H1 (cell line): Measurements from ENCODE around the gene PHRF1. TPM values are rescaled to one million over a fixed set of nuclear protein-coding genes. Genes with fewer than 3 reads are reported as not detected.

Source experiments
- CTCF ChIA-PET: fragments of 300-600 bp; sonication (Branson Sonifier 250); formaldehyde crosslinking; loops from one replicate; lab custom pipeline; 2021; ENCODE audit not compliant: partially characterized antibody; lab: Charles Lee
- POLR2A ChIA-PET: fragments of 300-600 bp; sonication (Branson Sonifier 250); formaldehyde crosslinking; loops from one replicate; lab custom pipeline; 2021; ENCODE audit warnings: inconsistent platforms; ENCODE audit not compliant: partially characterized antibody; lab: Charles Lee
- DNase-seq, 2 experiments: peaks; one replicate each; pipeline versions ENCODE4 v3.0.0 to v3.0.0-alpha.2; 2010 to 2022; ENCODE audit warnings: low spot score in 2 of 2, low read depth in 1 of 2, mixed read lengths in 1 of 2
- FAIRE-seq: peaks from 2 replicates; lab custom pipeline; 2011; peaks lifted over from hg19 to GRCh38; lab: Jason Lieb, UNC
- H2AFZ ChIP-seq: 2 replicates; pipeline ENCODE4 v1.8.1; 2012; ENCODE audit warnings: low read length, inconsistent platforms
- H2AK5ac ChIP-seq: 2 replicates; pipeline ENCODE4 v1.6.1; 2013; ENCODE audit warnings: low read depth, low read length
- H2BK120ac ChIP-seq: replicated peaks from 2 replicates; pipeline ENCODE3; 2013; ENCODE audit warnings: low read depth, low read length, inconsistent platforms
- H2BK12ac ChIP-seq: 2 replicates; pipeline ENCODE4 v1.6.1; 2013; ENCODE audit warnings: low read depth, low read length
- H2BK15ac ChIP-seq: 2 replicates; pipeline ENCODE4 v1.6.1; 2013; ENCODE audit warnings: low read length
- H2BK20ac ChIP-seq: 2 replicates; pipeline ENCODE4 v1.6.1; 2013; ENCODE audit warnings: low read length
- H2BK5ac ChIP-seq: 2 replicates; pipeline ENCODE4 v1.6.1; 2013; ENCODE audit warnings: low read depth, low read length
- H3K14ac ChIP-seq: 2 replicates; pipeline ENCODE4 v1.6.1; 2013; ENCODE audit warnings: inconsistent platforms; ENCODE audit not compliant: insufficient read length
- H3K18ac ChIP-seq: 2 replicates; pipeline ENCODE4 v1.6.1; 2013; ENCODE audit warnings: low read length; ENCODE audit errors: extremely low read depth
- H3K23ac ChIP-seq: 2 replicates; pipeline ENCODE4 v1.6.1; 2013; ENCODE audit warnings: inconsistent platforms; ENCODE audit not compliant: insufficient read length
- H3K23me2 ChIP-seq: 2 replicates; pipeline ENCODE4 v1.6.1; 2013; ENCODE audit warnings: low read depth, low read length
- H3K27ac ChIP-seq: 2 replicates; pipeline ENCODE4 v1.6.1; 2011; ENCODE audit warnings: low read depth, low read length, inconsistent platforms
- H3K27me3 ChIP-seq, 4 experiments: replicated peaks in 1 of 4; 1 replicate in 1 of 4; 2 replicates in 3 of 4; pipeline versions ENCODE4 v1.6.1 to v1.8.1; 2011 to 2013; ENCODE audit warnings: low read length in 3 of 4, mild to moderate bottlenecking in 3 of 4, inconsistent platforms in 2 of 4, mixed read lengths in 2 of 4, moderate library complexity in 1 of 4; ENCODE audit not compliant: control insufficient read depth in 3 of 4, insufficient read depth in 3 of 4; ENCODE audit errors: extremely low read depth in 1 of 4
- H3K36me3 ChIP-seq, 4 experiments: 2 replicates each; pipeline versions ENCODE4 v1.6.1 to v1.8.1; 2011 to 2013; ENCODE audit warnings: mild to moderate bottlenecking in 4 of 4, low read length in 3 of 4, moderate library complexity in 2 of 4, control low read depth in 1 of 4, inconsistent platforms in 1 of 4; ENCODE audit not compliant: insufficient read depth in 4 of 4, control insufficient read depth in 2 of 4
- H3K4ac ChIP-seq: replicated peaks from 2 replicates; pipeline ENCODE3; 2013; ENCODE audit warnings: low read length, low read depth, mixed read lengths, inconsistent platforms; ENCODE audit not compliant: insufficient read length
- H3K4me1 ChIP-seq, 4 experiments: replicated peaks in 1 of 4; 1 replicate in 1 of 4; 2 replicates in 3 of 4; pipeline versions ENCODE4 v1.6.1 to v1.8.1; 2011 to 2013; ENCODE audit warnings: low read length in 3 of 4, inconsistent platforms in 2 of 4, mixed read lengths in 1 of 4; ENCODE audit not compliant: insufficient read depth in 4 of 4, control insufficient read depth in 3 of 4
- H3K4me2 ChIP-seq, 2 experiments: 2 replicates each; pipeline versions ENCODE4 v1.6.1 to v1.8.1; 2011 to 2013; ENCODE audit warnings: low read depth in 2 of 2, low read length in 2 of 2, control low read depth in 1 of 2, inconsistent platforms in 1 of 2, mild to moderate bottlenecking in 1 of 2; ENCODE audit not compliant: insufficient read depth in 1 of 2
- H3K4me3 ChIP-seq, 4 experiments: fragments of 200-600, 300-600 bp in 1 of 4; sonication (generic), shearing (Covaris generic), sonication (Bioruptor Twin) in 1 of 4; 2 replicates each; pipeline versions ENCODE4 v1.5.1 to v1.8.1; 2011 to 2016; ENCODE audit warnings: low read length in 4 of 4, low read depth in 3 of 4, control low read depth in 2 of 4, inconsistent platforms in 2 of 4, mild to moderate bottlenecking in 2 of 4, mixed read lengths in 1 of 4, moderate library complexity in 1 of 4; ENCODE audit not compliant: insufficient read depth in 2 of 4; ENCODE audit errors: extremely low read depth in 1 of 4
- H3K56ac ChIP-seq: replicated peaks from 2 replicates; pipeline ENCODE3; 2013; ENCODE audit warnings: low read depth, mild to moderate bottlenecking, mixed read lengths, low read length, inconsistent platforms; ENCODE audit not compliant: insufficient read length
- H3K79me1 ChIP-seq: 2 replicates; pipeline ENCODE4 v1.6.1; 2013; ENCODE audit warnings: low read depth, low read length, control low read depth
- H3K79me2 ChIP-seq, 2 experiments: 2 replicates each; pipeline versions ENCODE4 v1.6.1 to v1.8.1; 2012 to 2013; ENCODE audit warnings: low read length in 2 of 2, mild to moderate bottlenecking in 2 of 2, inconsistent platforms in 1 of 2; ENCODE audit not compliant: insufficient read depth in 2 of 2, control insufficient read depth in 1 of 2
- H3K9ac ChIP-seq, 4 experiments: replicated peaks in 1 of 4; 1 replicate in 1 of 4; 2 replicates in 3 of 4; pipeline versions ENCODE4 v1.6.1 to v1.8.1; 2011 to 2013; ENCODE audit warnings: low read depth in 3 of 4, low read length in 3 of 4, control low read depth in 2 of 4, mild to moderate bottlenecking in 2 of 4, moderate library complexity in 2 of 4, inconsistent platforms in 1 of 4; ENCODE audit errors: extremely low read depth in 1 of 4
- H3K9me3 ChIP-seq, 2 experiments: 2 replicates each; pipeline versions ENCODE4 v1.6.1 to v1.8.1; 2012 to 2013; ENCODE audit warnings: mild to moderate bottlenecking in 2 of 2, moderate library complexity in 2 of 2, control low read depth in 1 of 2, inconsistent platforms in 1 of 2, low read depth in 1 of 2, low read length in 1 of 2, mixed read lengths in 1 of 2; ENCODE audit not compliant: insufficient read depth in 2 of 2
- H4K20me1 ChIP-seq, 2 experiments: replicated peaks in 1 of 2; 2 replicates each; pipeline versions ENCODE3 to v1.8.1; 2011 to 2013; ENCODE audit warnings: inconsistent platforms in 2 of 2, low read length in 2 of 2, mild to moderate bottlenecking in 1 of 2; ENCODE audit not compliant: insufficient read depth in 2 of 2, control insufficient read depth in 1 of 2
- H4K5ac ChIP-seq: 2 replicates; pipeline ENCODE4 v1.6.1; 2013; ENCODE audit warnings: low read length, low read depth, mixed read lengths, inconsistent platforms; ENCODE audit not compliant: insufficient read length
- H4K8ac ChIP-seq: 2 replicates; pipeline ENCODE4 v1.8.0; 2013; ENCODE audit warnings: mild to moderate bottlenecking, moderate library complexity, low read length, inconsistent platforms; ENCODE audit not compliant: insufficient read depth; ENCODE audit errors: extremely low read depth
- H4K91ac ChIP-seq: replicated peaks from 2 replicates; pipeline ENCODE3; 2013; ENCODE audit warnings: low read length, mixed read lengths, inconsistent platforms; ENCODE audit not compliant: insufficient read length
- CEBPB ChIP-seq: IDR thresholded peaks from 2 replicates; pipeline ENCODE4 v1.6.1; 2012; ENCODE audit warnings: low read depth, low read length
- CTCF ChIP-seq, 3 experiments: IDR thresholded peaks; 1 replicate in 2 of 3; 2 replicates in 1 of 3; pipeline versions ENCODE4 v1.5.1 to v1.6.1; 2011; ENCODE audit warnings: low read length in 3 of 3, mild to moderate bottlenecking in 3 of 3, inconsistent platforms in 2 of 3, low read depth in 1 of 3, moderate library complexity in 1 of 3; ENCODE audit not compliant: insufficient read depth in 1 of 3; ENCODE audit errors: control extremely low read depth in 1 of 3
- E2F6 ChIP-seq: IDR thresholded peaks from 2 replicates; pipeline ENCODE4 v1.6.1; 2012; ENCODE audit warnings: inconsistent platforms
- EGR1 ChIP-seq: IDR thresholded peaks from 2 replicates; pipeline ENCODE4 v1.6.1; 2011; ENCODE audit warnings: low read depth, low read length, borderline replicate concordance
- JUND ChIP-seq: IDR thresholded peaks from 2 replicates; pipeline ENCODE4 v1.6.1; 2011; ENCODE audit warnings: mild to moderate bottlenecking, improper control_type of control experiment, low read length
- KDM1A ChIP-seq: fragments of 200-600, 300-600 bp; sonication (generic); IDR thresholded peaks from 2 replicates; pipeline ENCODE4 v1.7.1; 2016; ENCODE audit warnings: mild to moderate bottlenecking, low read length, borderline replicate concordance
- KDM5A ChIP-seq: fragments of 200-600 bp; IDR thresholded peaks from 2 replicates; pipeline ENCODE4 v1.7.1; 2012; ENCODE audit warnings: mild to moderate bottlenecking, low read length, inconsistent platforms, mixed read lengths
- MAX ChIP-seq: IDR thresholded peaks from 2 replicates; pipeline ENCODE4 v1.6.1; 2012; ENCODE audit warnings: inconsistent platforms
- NANOG ChIP-seq: IDR thresholded peaks from 2 replicates; pipeline ENCODE4 v1.6.1; 2011; ENCODE audit warnings: low read length, low read depth, mild to moderate bottlenecking, inconsistent platforms; ENCODE audit not compliant: insufficient read depth, poor library complexity, severe bottlenecking
- RBBP5 ChIP-seq: IDR thresholded peaks from 2 replicates; pipeline ENCODE4 v1.7.1; 2012; ENCODE audit warnings: low read depth, mild to moderate bottlenecking, inconsistent platforms, low read length, moderate library complexity, borderline replicate concordance
- SIX5 ChIP-seq: IDR thresholded peaks from 2 replicates; pipeline ENCODE4 v1.6.1; 2011; ENCODE audit warnings: mild to moderate bottlenecking, low read depth, low read length
- WGBS, 2 experiments: shearing (Covaris generic) in 1 of 2; methylation state at CpG; one replicate each; pipeline versions ENCODE4 v1.1.6 to v1.1.7; 2013 to 2015; ENCODE audit warnings: low lambda C conversion rate in 2 of 2, mixed read lengths in 2 of 2, inconsistent platforms in 1 of 2, low coverage in 1 of 2, missing lambda C conversion rate in 1 of 2; ENCODE audit not compliant: insufficient replicate concordance in 2 of 2, insufficient coverage in 1 of 2, insufficient read length in 1 of 2; ENCODE audit errors: extremely low coverage in 1 of 2, missing lambda C conversion rate in 1 of 2; 5-methylcytosine and 5-hydroxymethylcytosine counted together
- polyA plus RNA-seq, 7 experiments: library from polyadenylated mRNA; depleted of rRNA in 3 of 7; stranded (reverse) in 5 of 7; unstranded in 2 of 7; fragments of >200 nt in 5 of 7; fragments of 200-250 nt in 2 of 7; gene quantifications; 1 replicate in 5 of 7; 2 replicates in 1 of 7; 4 replicates in 1 of 7; pipeline versions ENCODE4 v1.2.1 to v1.2.3, GENCODE V29; 2011 to 2013; ENCODE audit warnings: missing spikeins in 2 of 7, mixed read lengths in 2 of 7
- total RNA-seq: library from RNA; stranded (reverse); fragmentation: NEBNext Ultra II Directional; extraction: Animal tissue kit (Norgen Biotek cat#: 25700); gene quantifications from 2 replicates; pipeline ENCODE4 v1.2.1, GENCODE V29; 2021

PHRF1 gene
- total and polyA plus RNA-seq, 2 of the 8 experiments (the other 6 are each of a cell fraction or from before 2014, with no cell fraction given), result 13.4 to 37.3 TPM

GRCh38 chr11:551131-551530 lies 25.1 kb upstream of the PHRF1 start:
- no peak overlapping the region for H3K14ac ChIP-seq
- no peak overlapping the region for H3K4me3 ChIP-seq
- H3K79me2 ChIP-seq, result no peaks in the 10 kb centered on the region
- no peak overlapping the region for H3K56ac ChIP-seq
- CTCF ChIA-PET, result interaction anchor here (0.9 to 1.6 kb wide), 6 partner anchors 10 to 177 kb away, joined by 3 to 4 read pairs (median 3); no protein-coding TSS in a partner anchor
- FAIRE-seq (no peak), DNase-seq (no peak)
- no peak overlapping the region for H3K18ac ChIP-seq
- no peak overlapping the region for H2BK12ac ChIP-seq
- H3K4ac ChIP-seq, result no peak overlapping the region
- peaks cover 5 to 7% (median 7%) of the 10 kb centered on the region in 4 experiments; a peak in 6 of 7 replicates for H3K27me3 ChIP-seq
- no peaks in the 10 kb centered on the region for H4K20me1 ChIP-seq
- no peaks in the 10 kb centered on the region for H3K79me1 ChIP-seq
- no peak overlapping the region for H3K9ac ChIP-seq
- no peaks in the 10 kb centered on the region for H3K9me3 ChIP-seq
- peaks cover 4% of the 10 kb centered on the region; the same call in 1 of the 2 replicates for H3K23me2 ChIP-seq
- peaks cover 0 to 13% (median under 1%) of the 10 kb centered on the region in 4 experiments; a peak in 3 of 7 replicates for H3K4me1 ChIP-seq
- POLR2A ChIA-PET, result no interaction called here
- no peak overlapping the region for H4K8ac ChIP-seq
- H3K23ac ChIP-seq, result no peak overlapping the region
- H3K27ac ChIP-seq, result no peak overlapping the region
- no peak overlapping the region for H2AFZ ChIP-seq
- no peak overlapping the region for H4K5ac ChIP-seq
- H2BK120ac ChIP-seq, result no peak overlapping the region
- H2BK5ac ChIP-seq, result no peak overlapping the region
- H4K91ac ChIP-seq, result no peak overlapping the region
- no peak overlapping the region for H2AK5ac ChIP-seq
- no peak overlapping the region for H3K4me2 ChIP-seq
- H2BK15ac ChIP-seq, result no peak overlapping the region
- WGBS, 2 experiments, result 86% methylated on average over 11 of the region's 16 CpGs; no CpG with 5 or more reads in 1 of the 2 experiments
- H2BK20ac ChIP-seq, result no peak overlapping the region
- no peaks in the 10 kb centered on the region for H3K36me3 ChIP-seq
- TF ChIP-seq CEBPB (no peak), KDM1A (no peak), MAX (no peak), SIX5 (no peak), CTCF (IDR thresholded peaks at IDR 0.05; ENCODE audit: control extremely low read depth in 1 of 3, insufficient read depth in 1 of 3, low read depth in 1 of 3, low read length in 3 of 3) (no peak), RBBP5 (no peak), EGR1 (no peak), KDM5A (no peak), E2F6 (no peak), JUND (no peak), NANOG (no peak)
